ENCODE data around the gene NRF1.

GRCh38 chr7:129741743-129742213 lies 130.3 kb downstream of the NRF1 start:
- TF ChIP-seq CTCF (IDR thresholded peaks at IDR 0.05; ENCODE audit: low read length) = no peak; the same call in 1 of the 2 replicates
- no peak for TF ChIP-seq EZH2 (optimal IDR thresholded peaks at IDR 0.05; ENCODE audit: low read depth, low read length)
- TF ChIP-seq EZH2phosphoT487 (IDR thresholded peaks at IDR 0.05; ENCODE audit: low read length) = no peak
